T1000 (cell line): Measurements from ENCODE around the gene PON2.
"Not testable (repeated sequence)": the region's sequence is repeated elsewhere in the genome, so short reads cannot be mapped to it uniquely, and the experiment has no call there.

Experiments
- DNase-seq: peaks from one replicate; lab custom pipeline; 2025; ENCODE audit warnings: mixed read lengths; lab: John Stamatoyannopoulos, UW

The PON2 gene

GRCh38 chr7:95405208-95405607, 29.6 kb downstream of the PON2 start:
- DNase-seq = no peak

- no peak for DNase-seq
These were observed 30.4 kb downstream of the PON2 start for GRCh38 chr7:95404316-95404865.

GRCh38 chr7:95398155-95398940, 36.5 kb downstream of the PON2 start:
- DNase-seq = no peak

GRCh38 chr7:95397381-95397780, 37.4 kb downstream of the PON2 start:
- no peak for DNase-seq

- DNase-seq = no peak
These were observed 38.4 kb downstream of the PON2 start, which contains the start of gene PON3 for GRCh38 chr7:95396136-95397032. Gene PON3 (minus strand): TSS chr7:95396375. CDS start chr7:95396350, 25 bp downstream.

- DNase-seq = no peak
These were observed 39.1 kb downstream of the PON2 start for GRCh38 chr7:95395755-95396135.

GRCh38 chr7:95394370-95394769, 40.5 kb downstream of the PON2 start:
- DNase-seq = no peak

GRCh38 chr7:95391761-95392160, 43.1 kb downstream of the PON2 start:
- DNase-seq = no peak

GRCh38 chr7:95389516-95389915, 45.3 kb downstream of the PON2 start:
- no peak for DNase-seq

- DNase-seq = not testable (repeated sequence)
These were observed 55.4 kb downstream of the PON2 start for GRCh38 chr7:95379457-95379856.

- no peak for DNase-seq
These were observed 58.0 kb downstream of the PON2 start for GRCh38 chr7:95376632-95377400.

- DNase-seq = no peak
These were observed 59.1 kb downstream of the PON2 start for GRCh38 chr7:95375591-95376257.

GRCh38 chr7:95373323-95373722, 61.5 kb downstream of the PON2 start:
- DNase-seq = no peak

- no peak for DNase-seq
These were observed 66.6 kb downstream of the PON2 start for GRCh38 chr7:95368235-95368634.

- no peak for DNase-seq
These were observed 67.2 kb downstream of the PON2 start for GRCh38 chr7:95367606-95368005.

GRCh38 chr7:95365151-95365550, 69.7 kb downstream of the PON2 start:
- no peak for DNase-seq

- no peak for DNase-seq
These were observed 77.2 kb downstream of the PON2 start for GRCh38 chr7:95357623-95358022.
